ENCODE results near the gene MON1A. TPM values are rescaled to one million over a fixed set of nuclear protein-coding genes. Genes with fewer than 3 reads are reported as not detected.

MON1A gene
- total and polyA plus RNA-seq, 7 donors = 5.4 to 16.3 (median 10.4) TPM

DNA sequence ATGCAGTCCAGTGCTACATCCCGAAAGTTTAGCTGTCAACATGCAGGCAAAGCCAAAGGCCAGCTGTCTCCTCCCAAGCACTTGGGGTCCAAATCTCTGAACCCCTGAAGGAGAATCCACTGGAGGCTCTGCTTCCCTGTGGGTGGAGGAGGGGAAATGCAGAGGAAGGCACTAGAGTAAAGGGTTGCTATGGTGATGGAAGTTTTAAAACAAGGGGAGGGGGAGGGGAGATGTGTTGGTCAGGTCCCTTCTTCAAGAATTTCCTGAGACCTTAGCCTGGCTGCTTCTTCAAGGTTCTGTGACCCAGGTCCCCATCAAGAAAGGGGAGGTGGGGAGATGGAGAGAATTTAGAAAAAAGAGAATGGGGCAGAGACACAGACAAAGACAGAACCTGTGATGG, 62.2 kb downstream of the MON1A start:
- no peaks in the 10 kb centered on the region for H3K36me3 ChIP-seq
- no peak overlapping the region for H3K27ac ChIP-seq
- TF ChIP-seq EP300 (IDR thresholded peaks at IDR 0.05) (no peak), POLR2A (IDR thresholded peaks at IDR 0.05) (no peak), CTCF (IDR thresholded peaks at IDR 0.05) (no peak), POLR2AphosphoS5 (IDR thresholded peaks at IDR 0.05) (no peak)
- H3K4me3 ChIP-seq = no peak overlapping the region
- intact Hi-C loops (cut with DNase I) = no loop called here
- H3K27me3 ChIP-seq = peaks cover 15 to 53% (median 26%) of the 10 kb centered on the region in 3 donors
- no peaks in the 10 kb centered on the region for H3K9me3 ChIP-seq
- H3K4me1 ChIP-seq = peaks cover 0 to 14% (median 13%) of the 10 kb centered on the region in 4 donors
- WGBS, 2 donors = 92% methylated on average over 1 of the region's 1 CpG
- no peak for DNase-seq

DNA sequence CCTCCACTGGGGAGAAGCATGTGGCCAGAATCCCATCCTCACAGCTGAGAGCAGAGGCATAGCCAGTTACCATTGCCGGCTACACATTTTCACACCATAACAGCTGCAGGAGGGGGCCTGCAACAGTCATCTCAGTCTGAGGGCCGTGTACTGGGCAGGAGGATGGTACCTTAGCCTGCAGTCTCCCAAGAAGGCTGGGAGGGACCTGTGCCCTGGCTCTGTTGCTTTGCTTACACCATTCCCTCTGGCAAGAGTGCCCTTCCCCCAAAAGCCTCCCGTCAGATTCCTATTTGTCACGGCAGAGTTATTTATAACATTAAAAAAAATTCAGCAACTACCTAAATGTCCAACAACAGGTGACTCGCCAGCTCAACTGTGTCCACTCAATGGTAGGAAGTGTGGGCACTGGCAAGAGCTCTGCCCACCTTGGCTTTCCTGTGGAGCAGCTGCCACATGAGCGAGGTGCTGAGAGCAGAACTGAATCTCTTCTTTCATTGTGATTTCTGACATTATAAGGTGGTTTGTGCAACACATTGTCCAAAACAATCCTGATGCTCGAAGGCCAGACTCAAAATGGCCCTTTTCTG, 64.3 kb downstream of the MON1A start:
- intact Hi-C loops (cut with DNase I) = no loop called here
- no peaks in the 10 kb centered on the region for H3K9me3 ChIP-seq
- H3K27ac ChIP-seq = no peak overlapping the region
- H3K4me1 ChIP-seq = peaks cover 0 to 14% (median 13%) of the 10 kb centered on the region in 4 donors
- peaks cover 10 to 42% (median 26%) of the 10 kb centered on the region in 3 donors for H3K27me3 ChIP-seq
- WGBS, 2 donors = 44 to 67% methylated on average over 7 of the region's 7 CpGs
- DNase-seq = no peak
- no peak overlapping the region for H3K4me3 ChIP-seq
- H3K36me3 ChIP-seq = no peaks in the 10 kb centered on the region
- TF ChIP-seq CTCF (IDR thresholded peaks at IDR 0.05) = no peak
- TF ChIP-seq POLR2AphosphoS5 (IDR thresholded peaks at IDR 0.05) = no peak
- no peak for TF ChIP-seq EP300 (IDR thresholded peaks at IDR 0.05)
- TF ChIP-seq POLR2A (IDR thresholded peaks at IDR 0.05) = no peak

DNA sequence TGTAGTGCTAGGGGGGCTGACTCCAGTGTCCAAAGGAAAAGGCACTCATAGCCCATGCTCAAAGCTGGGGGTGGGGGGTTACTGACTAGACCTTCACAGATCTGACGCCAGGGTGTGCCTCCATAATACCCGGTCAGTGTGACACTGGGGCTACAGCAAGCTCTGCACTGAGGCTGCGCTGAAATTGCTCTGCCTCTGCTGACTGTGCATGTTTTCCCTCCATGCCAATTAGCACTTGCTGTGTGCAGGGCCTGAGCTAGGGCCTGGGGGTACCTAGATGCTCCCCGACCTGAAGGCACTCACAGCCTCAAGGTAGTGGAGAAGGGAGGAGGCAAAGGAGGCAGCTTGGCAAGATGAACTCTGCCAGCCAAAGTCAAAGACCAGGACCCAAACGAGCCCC, 65.1 kb downstream of the MON1A start:
- Histone ChIP-seq H3K27ac (no peak overlapping the region), H3K4me1 (peaks cover 0 to 8% (median 7%) of the 10 kb centered on the region in 4 donors), H3K9me3 (no peaks in the 10 kb centered on the region), H3K27me3 (peaks cover 7 to 34% (median 18%) of the 10 kb centered on the region in 3 donors), H3K4me3 (no peak overlapping the region), H3K36me3 (no peaks in the 10 kb centered on the region)
- no peak for TF ChIP-seq POLR2AphosphoS5 (IDR thresholded peaks at IDR 0.05)
- TF ChIP-seq CTCF (IDR thresholded peaks at IDR 0.05) = no peak
- TF ChIP-seq POLR2A (IDR thresholded peaks at IDR 0.05) = no peak
- no peak for TF ChIP-seq EP300 (IDR thresholded peaks at IDR 0.05)
- intact Hi-C loops (cut with DNase I) = no loop called here
- DNase-seq = no peak
- 57 to 70% methylated on average over 5 of the region's 5 CpGs for WGBS, 2 donors

- DNase-seq = no peak
- Histone ChIP-seq H3K27ac (no peak overlapping the region), H3K36me3 (no peaks in the 10 kb centered on the region), H3K4me3 (no peak overlapping the region), H3K27me3 (peaks cover 0 to 5% (median 0%) of the 10 kb centered on the region in 3 donors), H3K4me1 (peaks cover 0 to 16% (median 11%) of the 10 kb centered on the region in 4 donors), H3K9me3 (no peaks in the 10 kb centered on the region)
- WGBS, 2 donors = 87 to 88% methylated on average over 12 of the region's 12 CpGs
- intact Hi-C loops (cut with DNase I) = loop anchor here (5.0 kb wide), 1 partner anchor 68 kb away; the partner anchor contains the start of gene MON1A
- TF ChIP-seq EP300 (IDR thresholded peaks at IDR 0.05) = no peak
- TF ChIP-seq CTCF (IDR thresholded peaks at IDR 0.05) = no peak
- no peak for TF ChIP-seq POLR2AphosphoS5 (IDR thresholded peaks at IDR 0.05)
- TF ChIP-seq POLR2A (IDR thresholded peaks at IDR 0.05) = no peak
Measured at GRCh38 chr3:49859576-49860305, 69.9 kb downstream of the MON1A start.

Small RNAs within 50 kb of the gene (small RNA-seq; reads per million reads assigned to genes)
- 0 reads per million in 3 donors for gene RN7SL217P

Other genes starting within 250 kb of the MON1A start
- 10 to 100 TPM in 2 of 4 donors, 1 to 10 TPM in 2; 3.9 to 12.5 (median 7.7) TPM for gene MST1, start 240.3 kb downstream of the MON1A start, total RNA-seq
- 10 to 100 TPM in 1 of 3 donors, 1 to 10 TPM in 1, not detected in 1; 3.0 to 18.1 TPM for gene MST1, start 240.3 kb downstream of the MON1A start, polyA plus RNA-seq
- gene RNF123, start 240.3 kb downstream of the MON1A start, total RNA-seq = 10 to 100 TPM; 16.5 to 29.4 (median 20.8) TPM
- 10 to 100 TPM; 12.5 to 28.6 (median 14.4) TPM for gene RNF123, start 240.3 kb downstream of the MON1A start, polyA plus RNA-seq
- under 1 TPM in 2 of 4 donors, not detected in 2; 0.71 to 0.82 TPM for gene AMIGO3, start 210.1 kb downstream of the MON1A start, total RNA-seq
- 1 to 10 TPM in 1 of 3 donors, under 1 TPM in 1, not detected in 1; 0.46 to 1.2 TPM for gene AMIGO3, start 210.1 kb downstream of the MON1A start, polyA plus RNA-seq
- 10 to 100 TPM in 2 of 4 donors, 1 to 10 TPM in 2; 9.9 to 14.3 (median 10.8) TPM for gene GMPPB, start 205.9 kb downstream of the MON1A start, total RNA-seq
- gene GMPPB, start 205.9 kb downstream of the MON1A start, polyA plus RNA-seq = 10 to 100 TPM; 25.2 to 57.5 (median 44.9) TPM
- gene IP6K1, start 143.3 kb downstream of the MON1A start, total RNA-seq = 10 to 100 TPM; 29.1 to 37.1 (median 33.7) TPM
- 10 to 100 TPM; 13.8 to 27.1 (median 21.0) TPM for gene IP6K1, start 143.3 kb downstream of the MON1A start, polyA plus RNA-seq
- 1 to 10 TPM in 1 of 4 donors, under 1 TPM in 2, not detected in 1; 0.27 to 1.1 (median 0.99) TPM for gene CDHR4, start 129.9 kb downstream of the MON1A start, total RNA-seq
- under 1 TPM in 1 of 3 donors, not detected in 2; 0.16 TPM for gene CDHR4, start 129.9 kb downstream of the MON1A start, polyA plus RNA-seq
- gene INKA1, start 126.5 kb downstream of the MON1A start, total RNA-seq = 1 to 10 TPM in 3 of 4 donors, under 1 TPM in 1; 0.95 to 5.0 (median 4.1) TPM
- 1 to 10 TPM in 1 of 3 donors, under 1 TPM in 1, not detected in 1; 0.60 to 3.5 TPM for gene INKA1, start 126.5 kb downstream of the MON1A start, polyA plus RNA-seq
- 10 to 100 TPM; 28.5 to 74.2 (median 55.7) TPM for gene UBA7, start 115.9 kb downstream of the MON1A start, total RNA-seq
- gene UBA7, start 115.9 kb downstream of the MON1A start, polyA plus RNA-seq = 10 to 100 TPM; 15.6 to 92.6 (median 22.9) TPM
- 1 to 10 TPM in 3 of 4 donors, under 1 TPM in 1; 0.54 to 1.8 (median 1.6) TPM for gene TRAIP, start 73.2 kb downstream of the MON1A start, total RNA-seq
- gene TRAIP, start 73.2 kb downstream of the MON1A start, polyA plus RNA-seq = 1 to 10 TPM; 1.2 to 7.1 (median 1.4) TPM
- not detected for gene CAMKV, start 59.9 kb downstream of the MON1A start, total RNA-seq
- gene CAMKV, start 59.9 kb downstream of the MON1A start, polyA plus RNA-seq = under 1 TPM in 1 of 3 donors, not detected in 2; 0.12 TPM
- 1 to 10 TPM; 1.2 to 4.2 (median 2.1) TPM for gene MST1R, start 25.9 kb downstream of the MON1A start, total RNA-seq
- 100 to 1,000 TPM in 1 of 3 donors, 10 to 100 TPM in 2; 15.7 to 106 (median 24.0) TPM for gene MST1R, start 25.9 kb downstream of the MON1A start, polyA plus RNA-seq
- gene RBM6, start 10.3 kb upstream of the MON1A start, total RNA-seq = 100 to 1,000 TPM in 1 of 4 donors, 10 to 100 TPM in 3; 61.0 to 215 (median 93.6) TPM
- gene RBM6, start 10.3 kb upstream of the MON1A start, polyA plus RNA-seq = 10 to 100 TPM; 13.6 to 78.0 (median 21.6) TPM
- 100 to 1,000 TPM; 149 to 294 (median 176) TPM for gene RBM5, start 159.1 kb upstream of the MON1A start, total RNA-seq
- 10 to 100 TPM; 19.4 to 96.4 (median 33.6) TPM for gene RBM5, start 159.1 kb upstream of the MON1A start, polyA plus RNA-seq
- 10 to 100 TPM in 1 of 4 donors, 1 to 10 TPM in 3; 5.1 to 11.4 (median 8.0) TPM for gene SEMA3F, start 225.5 kb upstream of the MON1A start, total RNA-seq
- 10 to 100 TPM in 1 of 3 donors, 1 to 10 TPM in 1, under 1 TPM in 1; 0.60 to 12.3 (median 1.2) TPM for gene SEMA3F, start 225.5 kb upstream of the MON1A start, polyA plus RNA-seq